SK-N-DZ (cell line): ENCODE measurements around the gene ADRM1.

Experiments
- DNase-seq: peaks from one replicate; pipeline ENCODE4 v3.0.0-alpha.2; 2015; ENCODE audit warnings: low spot score

Gene ADRM1

GRCh38 chr20:62311832-62312661, 9.2 kb downstream of the ADRM1 start:
- no peak for DNase-seq

GRCh38 chr20:62312662-62312977, 9.8 kb downstream of the ADRM1 start:
- no peak for DNase-seq

GRCh38 chr20:62313021-62313420, 10.2 kb downstream of the ADRM1 start:
- DNase-seq = no peak

- no peak for DNase-seq
These were observed 10.9 kb downstream of the ADRM1 start for GRCh38 chr20:62313460-62314338.

GRCh38 chr20:62314339-62314638, 11.5 kb downstream of the ADRM1 start:
- DNase-seq = no peak

GRCh38 chr20:62314711-62315302, 12.0 kb downstream of the ADRM1 start:
- no peak for DNase-seq

- DNase-seq = no peak
These were observed 13.0 kb downstream of the ADRM1 start for GRCh38 chr20:62315773-62316172.

- no peak for DNase-seq
These were observed 13.8 kb downstream of the ADRM1 start for GRCh38 chr20:62316331-62317166.

- no peak for DNase-seq
These were observed 14.4 kb downstream of the ADRM1 start for GRCh38 chr20:62317167-62317655.

GRCh38 chr20:62318400-62319345, 15.9 kb downstream of the ADRM1 start:
- no peak for DNase-seq

- DNase-seq = no peak
These were observed 16.6 kb downstream of the ADRM1 start for GRCh38 chr20:62319346-62319909.

- DNase-seq = no peak
These were observed 18.0 kb downstream of the ADRM1 start for GRCh38 chr20:62320581-62321354.

GRCh38 chr20:62321521-62321948, 18.7 kb downstream of the ADRM1 start:
- DNase-seq = no peak

- DNase-seq = no peak
These were observed 19.2 kb downstream of the ADRM1 start for GRCh38 chr20:62321975-62322374.

GRCh38 chr20:62322492-62323041, 19.8 kb downstream of the ADRM1 start:
- DNase-seq = no peak

- DNase-seq = no peak
These were observed 20.6 kb downstream of the ADRM1 start for GRCh38 chr20:62323146-62323979.

- no peak for DNase-seq
These were observed 21.4 kb downstream of the ADRM1 start for GRCh38 chr20:62323980-62324906.
